Measurements from ENCODE around the gene NFX1.
"Not testable (repeated sequence)": the region's sequence is repeated elsewhere in the genome, so short reads cannot be mapped to it uniquely, and the experiment has no call there.

NFX1 gene

GRCh38 chr9:33311953-33312352, 21.6 kb downstream of the NFX1 start:
- DNase-seq, result no peak

- DNase-seq, result no peak
Observed at GRCh38 chr9:33315371-33315770, 25.1 kb downstream of the NFX1 start.

GRCh38 chr9:33317136-33317535, 26.8 kb downstream of the NFX1 start:
- not testable (repeated sequence) for DNase-seq

GRCh38 chr9:33318225-33318624, 27.9 kb downstream of the NFX1 start:
- no peak for DNase-seq

GRCh38 chr9:33318781-33319180, 28.5 kb downstream of the NFX1 start:
- no peak for DNase-seq

- no peak for DNase-seq
Observed at GRCh38 chr9:33320230-33320567, 29.9 kb downstream of the NFX1 start.

- no peak for DNase-seq
Observed at GRCh38 chr9:33320568-33321261, 30.4 kb downstream of the NFX1 start.

- DNase-seq, result no peak
Observed at GRCh38 chr9:33329117-33329563, 38.8 kb downstream of the NFX1 start.

GRCh38 chr9:33329979-33330378, 39.7 kb downstream of the NFX1 start:
- DNase-seq, result no peak

GRCh38 chr9:33331377-33331891, 41.1 kb downstream of the NFX1 start:
- no peak for DNase-seq

GRCh38 chr9:33332011-33332410, 41.7 kb downstream of the NFX1 start:
- no peak for DNase-seq

- not testable (repeated sequence) for DNase-seq
Observed at GRCh38 chr9:33332956-33333355, 42.6 kb downstream of the NFX1 start.

- no peak for DNase-seq
Observed at GRCh38 chr9:33340186-33340585, 49.9 kb downstream of the NFX1 start.

- DNase-seq, result no peak
Observed at GRCh38 chr9:33341182-33341581, 50.9 kb downstream of the NFX1 start.

- DNase-seq, result no peak
Observed at GRCh38 chr9:33344145-33344544, 53.8 kb downstream of the NFX1 start.

- DNase-seq, result no peak
Observed at GRCh38 chr9:33346564-33346963, 56.2 kb downstream of the NFX1 start.

GRCh38 chr9:33348998-33349397, 58.7 kb downstream of the NFX1 start:
- no peak for DNase-seq

- no peak for DNase-seq
Observed at GRCh38 chr9:33349743-33350142, 59.4 kb downstream of the NFX1 start.

GRCh38 chr9:33350310-33350709, 60.0 kb downstream of the NFX1 start:
- no peak for DNase-seq

- no peak for DNase-seq
Observed at GRCh38 chr9:33351547-33351946, 61.2 kb downstream of the NFX1 start.

- no peak for DNase-seq
Observed at GRCh38 chr9:33354651-33355211, 64.4 kb downstream of the NFX1 start.

- DNase-seq, result no peak
Observed at GRCh38 chr9:33355933-33356332, 65.6 kb downstream of the NFX1 start.

- DNase-seq, result not testable (repeated sequence)
Observed at GRCh38 chr9:33358641-33359040, 68.3 kb downstream of the NFX1 start.

GRCh38 chr9:33364127-33364526, 73.8 kb downstream of the NFX1 start:
- DNase-seq, result no peak

GRCh38 chr9:33364814-33365213, 74.5 kb downstream of the NFX1 start:
- not testable (repeated sequence) for DNase-seq

Measured in stimulated activated CD4-positive, alpha-beta T cell treated with anti-CD3 and anti-CD28 coated beads, Interleukin-2, amount 100 ng/mL, for 24 hours (primary cell).